WI38 (cell line): ENCODE results near the gene GFI1B.
"Not testable (repeated sequence)": the region's sequence is repeated elsewhere in the genome, so short reads cannot be mapped to it uniquely, and the experiment has no call there.

Experiments used
- H3K4me3 ChIP-seq: 2 replicates; pipeline ENCODE4 v1.5.1; 2011; ENCODE audit warnings: low read depth, mild to moderate bottlenecking, control low read depth, low read length
- TF ChIP-seq, protein P1 (sequence below): IDR thresholded peaks from 2 replicates; pipeline ENCODE4 v1.5.1; 2012; ENCODE audit warnings: low read depth, mild to moderate bottlenecking, control low read depth, low read length

Gene GFI1B

DNA sequence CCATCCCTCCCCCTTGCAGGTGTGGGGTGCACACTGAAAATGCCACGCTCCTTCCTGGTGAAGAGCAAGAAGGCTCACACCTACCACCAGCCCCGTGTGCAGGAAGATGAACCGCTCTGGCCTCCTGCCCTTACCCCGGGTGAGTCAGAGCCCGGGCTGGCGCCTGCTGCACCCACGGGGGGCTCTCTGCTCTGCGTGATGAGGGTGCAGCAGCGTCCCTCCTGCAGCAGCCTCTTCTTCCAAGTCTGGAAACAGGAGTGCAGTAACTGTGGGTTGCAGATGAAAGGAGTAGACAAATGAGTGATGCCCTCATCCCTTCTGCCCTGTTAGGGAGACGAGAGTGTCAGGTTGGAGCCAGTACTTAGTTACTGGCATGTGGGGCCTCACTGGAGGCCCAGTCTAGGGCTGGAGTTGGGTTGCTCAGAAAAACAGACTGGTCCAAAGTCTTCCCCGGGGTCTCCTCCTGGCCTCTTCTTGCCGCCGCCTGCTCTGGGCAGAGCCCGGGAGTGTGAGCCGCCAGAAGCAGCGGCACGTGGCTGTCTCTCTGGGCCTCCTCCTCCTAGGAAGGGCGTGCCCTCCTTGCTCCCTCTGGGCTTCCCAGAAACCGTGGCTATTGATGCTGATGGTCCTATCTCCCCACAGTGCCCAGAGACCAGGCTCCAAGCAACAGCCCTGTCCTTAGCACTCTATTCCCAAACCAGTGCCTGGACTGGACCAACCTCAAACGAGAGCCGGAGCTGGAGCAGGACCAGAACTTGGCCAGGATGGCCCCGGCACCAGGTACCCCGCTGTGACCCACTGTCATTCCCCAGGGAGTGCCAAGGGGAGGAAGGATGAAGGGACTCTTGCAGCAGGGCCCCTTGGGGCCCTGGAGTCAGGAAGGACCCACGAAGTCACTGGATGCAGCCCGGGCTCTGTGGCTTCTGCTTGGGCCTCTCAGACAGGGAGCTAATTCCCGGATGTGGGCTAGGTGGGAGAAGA is 8.4 kb downstream of the GFI1B start:
- TF ChIP-seq, protein P1, sequence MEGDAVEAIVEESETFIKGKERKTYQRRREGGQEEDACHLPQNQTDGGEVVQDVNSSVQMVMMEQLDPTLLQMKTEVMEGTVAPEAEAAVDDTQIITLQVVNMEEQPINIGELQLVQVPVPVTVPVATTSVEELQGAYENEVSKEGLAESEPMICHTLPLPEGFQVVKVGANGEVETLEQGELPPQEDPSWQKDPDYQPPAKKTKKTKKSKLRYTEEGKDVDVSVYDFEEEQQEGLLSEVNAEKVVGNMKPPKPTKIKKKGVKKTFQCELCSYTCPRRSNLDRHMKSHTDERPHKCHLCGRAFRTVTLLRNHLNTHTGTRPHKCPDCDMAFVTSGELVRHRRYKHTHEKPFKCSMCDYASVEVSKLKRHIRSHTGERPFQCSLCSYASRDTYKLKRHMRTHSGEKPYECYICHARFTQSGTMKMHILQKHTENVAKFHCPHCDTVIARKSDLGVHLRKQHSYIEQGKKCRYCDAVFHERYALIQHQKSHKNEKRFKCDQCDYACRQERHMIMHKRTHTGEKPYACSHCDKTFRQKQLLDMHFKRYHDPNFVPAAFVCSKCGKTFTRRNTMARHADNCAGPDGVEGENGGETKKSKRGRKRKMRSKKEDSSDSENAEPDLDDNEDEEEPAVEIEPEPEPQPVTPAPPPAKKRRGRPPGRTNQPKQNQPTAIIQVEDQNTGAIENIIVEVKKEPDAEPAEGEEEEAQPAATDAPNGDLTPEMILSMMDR = no peak
- H3K4me3 ChIP-seq = no peak overlapping the region

DNA sequence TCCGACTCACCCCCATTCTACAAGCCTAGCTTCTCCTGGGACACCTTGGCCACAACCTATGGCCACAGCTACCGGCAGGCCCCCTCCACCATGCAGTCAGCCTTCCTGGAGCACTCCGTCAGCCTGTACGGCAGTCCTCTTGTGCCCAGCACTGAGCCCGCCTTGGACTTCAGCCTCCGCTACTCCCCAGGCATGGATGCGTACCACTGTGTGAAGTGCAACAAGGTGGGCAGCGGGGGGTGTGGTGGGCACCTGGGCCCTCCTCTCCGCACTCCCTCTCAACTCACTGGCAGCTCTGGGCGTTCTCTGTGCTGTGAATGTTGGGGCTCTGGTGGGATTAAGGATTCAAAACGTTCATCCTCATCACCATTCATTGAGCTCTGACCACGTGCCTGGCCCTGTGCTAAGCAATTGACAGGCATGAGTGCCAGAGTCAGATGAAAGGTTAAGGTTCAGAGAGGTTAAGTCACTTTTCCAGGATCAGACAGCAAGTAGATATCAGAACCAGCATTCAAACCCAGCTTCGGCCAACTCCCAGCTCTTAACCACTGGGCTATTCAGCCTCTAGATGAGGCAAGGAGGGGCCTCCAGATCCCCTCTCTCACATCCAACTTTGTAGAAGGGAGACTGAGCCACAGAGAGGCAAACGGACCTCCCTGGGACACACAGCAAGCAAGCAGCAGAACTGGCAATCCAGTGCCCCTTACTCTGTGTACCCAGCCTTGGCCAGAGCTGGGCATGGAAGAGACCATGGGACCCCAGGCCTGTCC is 9.9 kb downstream of the GFI1B start:
- H3K4me3 ChIP-seq = no peak overlapping the region
- TF ChIP-seq, protein P1 = no peak

DNA sequence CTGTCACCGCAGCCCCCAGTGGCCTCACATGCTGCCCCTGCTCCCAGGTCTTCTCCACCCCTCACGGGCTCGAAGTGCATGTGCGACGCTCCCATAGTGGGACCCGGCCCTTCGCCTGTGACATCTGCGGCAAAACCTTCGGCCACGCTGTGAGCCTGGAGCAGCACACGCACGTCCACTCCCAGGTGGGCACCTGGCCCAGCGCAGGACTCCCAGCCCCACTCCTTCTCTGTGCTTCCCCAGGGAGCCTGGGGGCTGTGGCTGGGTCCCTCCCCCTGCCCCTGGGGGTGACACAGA is 10.5 kb downstream of the GFI1B start:
- H3K4me3 ChIP-seq = no peak overlapping the region
- TF ChIP-seq, protein P1 = no peak

DNA sequence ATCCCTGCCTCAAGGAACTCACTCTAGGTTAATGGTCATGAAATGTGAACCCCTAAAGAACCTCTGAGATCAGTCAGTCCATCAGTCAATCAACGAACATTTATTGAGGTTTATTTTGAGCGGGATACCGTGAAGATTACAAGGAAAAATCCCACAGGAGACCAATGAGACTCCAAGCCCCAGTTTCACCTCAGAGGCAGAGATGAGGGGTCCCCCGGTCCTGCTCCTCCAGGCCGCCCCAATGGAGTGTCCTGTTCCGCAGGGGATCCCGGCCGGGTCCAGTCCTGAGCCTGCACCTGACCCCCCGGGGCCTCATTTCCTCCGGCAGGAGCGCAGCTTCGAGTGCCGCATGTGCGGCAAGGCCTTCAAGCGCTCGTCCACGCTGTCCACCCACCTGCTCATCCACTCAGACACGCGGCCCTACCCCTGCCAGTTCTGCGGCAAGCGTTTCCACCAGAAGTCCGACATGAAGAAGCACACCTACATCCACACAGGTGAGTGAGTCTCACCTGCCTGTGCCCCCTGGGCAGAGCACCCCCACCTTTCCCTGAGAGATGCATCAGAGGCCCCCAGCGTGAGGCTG is 11.0 kb downstream of the GFI1B start:
- TF ChIP-seq, protein P1 = no peak
- H3K4me3 ChIP-seq = no peak overlapping the region

DNA sequence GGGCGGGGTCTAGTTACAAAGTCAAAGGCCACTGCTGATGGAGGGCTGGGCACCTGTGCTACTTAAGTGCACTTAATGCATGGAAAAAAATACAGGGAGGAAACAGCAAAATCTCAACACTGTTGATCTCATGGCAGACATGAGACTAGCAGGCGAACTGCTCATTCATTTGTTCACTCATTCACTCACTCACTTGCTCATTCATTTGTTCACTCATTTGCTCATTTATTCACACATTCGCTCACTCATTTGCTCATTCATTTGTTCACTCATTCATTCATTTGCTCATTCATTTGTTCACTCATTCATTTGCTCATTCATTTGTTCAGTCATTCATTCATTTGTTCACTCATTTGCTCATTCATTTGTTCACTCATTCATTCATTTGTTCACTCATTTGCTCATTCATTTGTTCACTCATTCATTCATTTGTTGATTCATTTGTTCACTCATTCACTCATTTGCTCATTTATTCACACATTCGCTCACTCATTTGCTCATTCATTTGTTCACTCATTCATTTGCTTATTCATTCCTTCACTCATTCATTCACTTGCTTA is 11.6 kb downstream of the GFI1B start:
- not testable (repeated sequence) for H3K4me3 ChIP-seq

DNA sequence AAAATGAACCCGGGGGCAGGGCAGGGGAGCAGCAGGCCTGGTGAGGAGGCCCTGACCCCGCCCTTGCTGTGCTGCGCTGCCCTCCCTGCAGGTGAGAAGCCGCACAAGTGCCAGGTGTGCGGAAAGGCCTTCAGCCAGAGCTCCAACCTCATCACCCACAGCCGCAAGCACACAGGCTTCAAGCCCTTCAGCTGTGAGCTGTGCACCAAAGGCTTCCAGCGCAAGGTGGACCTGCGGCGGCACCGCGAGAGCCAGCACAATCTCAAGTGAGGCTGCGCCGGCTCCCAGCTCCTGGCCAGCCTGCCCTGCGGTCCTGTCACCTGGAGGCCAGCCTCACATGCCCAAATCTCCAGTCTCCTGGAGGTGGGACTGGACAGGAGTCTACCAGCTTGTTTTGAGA is 12.3 kb downstream of the GFI1B start:
- H3K4me3 ChIP-seq = no peak overlapping the region
- TF ChIP-seq, protein P1 = no peak

DNA sequence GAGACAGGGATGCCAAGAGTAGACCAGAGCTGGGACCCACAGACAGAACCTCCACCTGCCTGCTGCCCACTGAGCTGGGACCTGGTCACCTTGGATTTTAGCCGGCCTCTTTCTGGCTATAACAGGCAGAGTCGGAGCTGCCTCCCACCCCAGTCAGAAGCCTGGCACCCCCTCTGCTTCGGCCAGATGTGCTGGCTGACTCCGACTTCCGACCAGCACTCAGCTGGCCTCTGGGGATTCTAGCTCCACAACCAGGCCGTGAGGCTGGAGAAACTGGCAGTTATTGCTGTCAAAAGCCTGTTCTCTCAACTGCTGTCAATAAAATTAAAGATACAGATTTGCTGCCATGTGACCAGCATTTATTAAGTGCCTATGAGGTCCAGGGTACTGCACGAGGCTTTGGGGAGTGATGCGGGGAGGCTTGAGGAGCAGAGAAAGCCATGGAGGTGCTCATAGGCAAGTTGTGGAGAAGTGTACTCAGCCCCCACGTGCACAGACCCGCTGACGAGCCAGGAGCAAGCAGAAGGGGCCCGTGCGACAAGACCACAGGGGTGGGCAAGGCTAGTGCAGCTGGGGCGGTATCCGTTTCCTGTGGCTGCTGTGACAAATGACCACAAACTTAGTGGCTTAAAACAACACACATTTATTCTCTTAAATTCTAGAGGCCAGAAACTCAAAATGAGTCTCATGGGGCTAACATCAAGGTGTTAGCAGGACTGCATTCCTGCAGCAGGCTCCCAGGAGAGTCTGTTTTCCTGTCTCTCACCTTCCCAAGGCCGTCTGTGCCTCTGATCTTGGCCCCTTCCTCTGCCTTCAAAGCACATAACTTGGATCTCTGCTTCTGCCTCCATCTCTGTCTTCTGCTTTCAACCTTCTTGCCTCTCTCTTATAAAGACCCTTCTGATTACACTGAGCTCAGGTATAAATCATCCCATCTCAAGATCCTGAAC is 13.1 kb downstream of the GFI1B start:
- TF ChIP-seq, protein P1 = no peak
- H3K4me3 ChIP-seq = no peak overlapping the region
